GM06990 (cell line): ENCODE measurements around the gene LRFN2.

Experiments used
- DNase-seq: peaks from one replicate; pipeline ENCODE4 v3.0.0-alpha.2; 2011; ENCODE audit not compliant: insufficient read length; ENCODE audit errors: extremely low read depth
- H3K27me3 ChIP-seq: replicated peaks from 2 replicates; pipeline ENCODE4 v1.6.0; 2011; ENCODE audit warnings: low read length; ENCODE audit not compliant: control insufficient read depth, insufficient read depth
- H3K36me3 ChIP-seq: 2 replicates; pipeline ENCODE4 v1.5.1; 2011; ENCODE audit warnings: low read length; ENCODE audit not compliant: control insufficient read depth, insufficient read depth
- H3K4me3 ChIP-seq: replicated peaks from 2 replicates; pipeline ENCODE4 v1.5.1; 2011; ENCODE audit warnings: low read depth, mild to moderate bottlenecking, control low read depth, low read length
- TF ChIP-seq, protein P1 (sequence below): IDR thresholded peaks from 2 replicates; pipeline ENCODE4 v1.5.1; 2011; ENCODE audit warnings: low read length, control low read depth, mild to moderate bottlenecking, inconsistent platforms; ENCODE audit not compliant: insufficient read depth, poor library complexity, severe bottlenecking

Gene LRFN2

GRCh38 chr6:40439026-40439800 is 148.0 kb downstream of the LRFN2 start:
- H3K36me3 ChIP-seq = no peaks in the 10 kb centered on the region
- TF ChIP-seq, protein P1, sequence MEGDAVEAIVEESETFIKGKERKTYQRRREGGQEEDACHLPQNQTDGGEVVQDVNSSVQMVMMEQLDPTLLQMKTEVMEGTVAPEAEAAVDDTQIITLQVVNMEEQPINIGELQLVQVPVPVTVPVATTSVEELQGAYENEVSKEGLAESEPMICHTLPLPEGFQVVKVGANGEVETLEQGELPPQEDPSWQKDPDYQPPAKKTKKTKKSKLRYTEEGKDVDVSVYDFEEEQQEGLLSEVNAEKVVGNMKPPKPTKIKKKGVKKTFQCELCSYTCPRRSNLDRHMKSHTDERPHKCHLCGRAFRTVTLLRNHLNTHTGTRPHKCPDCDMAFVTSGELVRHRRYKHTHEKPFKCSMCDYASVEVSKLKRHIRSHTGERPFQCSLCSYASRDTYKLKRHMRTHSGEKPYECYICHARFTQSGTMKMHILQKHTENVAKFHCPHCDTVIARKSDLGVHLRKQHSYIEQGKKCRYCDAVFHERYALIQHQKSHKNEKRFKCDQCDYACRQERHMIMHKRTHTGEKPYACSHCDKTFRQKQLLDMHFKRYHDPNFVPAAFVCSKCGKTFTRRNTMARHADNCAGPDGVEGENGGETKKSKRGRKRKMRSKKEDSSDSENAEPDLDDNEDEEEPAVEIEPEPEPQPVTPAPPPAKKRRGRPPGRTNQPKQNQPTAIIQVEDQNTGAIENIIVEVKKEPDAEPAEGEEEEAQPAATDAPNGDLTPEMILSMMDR = no peak
- no peak for DNase-seq
- H3K4me3 ChIP-seq = no peak overlapping the region
- peaks cover 2% of the 10 kb centered on the region for H3K27me3 ChIP-seq

GRCh38 chr6:40438246-40438887 is 148.8 kb downstream of the LRFN2 start:
- Histone ChIP-seq H3K27me3 (peaks cover 2% of the 10 kb centered on the region), H3K4me3 (no peak overlapping the region), H3K36me3 (no peaks in the 10 kb centered on the region)
- no peak for DNase-seq
- TF ChIP-seq, protein P1 = no peak

DNA sequence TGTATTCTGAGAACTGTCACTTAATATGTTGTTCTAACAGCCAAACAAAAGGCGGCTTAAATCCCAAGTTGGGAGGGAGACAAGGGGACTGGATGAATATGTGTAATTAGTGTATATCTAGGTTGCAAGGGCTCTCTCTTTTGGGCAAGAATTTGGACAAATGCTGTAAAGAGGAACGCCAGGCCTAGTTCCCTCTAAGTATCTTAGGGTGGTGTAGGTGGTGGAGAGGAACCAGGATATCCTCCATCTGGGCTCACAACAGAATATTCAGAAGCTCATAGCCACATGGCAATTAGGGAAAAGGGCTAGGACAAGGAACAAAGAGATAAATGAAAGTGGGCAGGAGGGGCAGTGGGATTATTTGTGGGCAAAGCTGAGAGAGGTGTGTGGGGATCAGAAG is 149.5 kb downstream of the LRFN2 start:
- Histone ChIP-seq H3K27me3 (peaks cover 2% of the 10 kb centered on the region), H3K4me3 (no peak overlapping the region), H3K36me3 (no peaks in the 10 kb centered on the region)
- no peak for DNase-seq
- TF ChIP-seq, protein P1 = no peak

DNA sequence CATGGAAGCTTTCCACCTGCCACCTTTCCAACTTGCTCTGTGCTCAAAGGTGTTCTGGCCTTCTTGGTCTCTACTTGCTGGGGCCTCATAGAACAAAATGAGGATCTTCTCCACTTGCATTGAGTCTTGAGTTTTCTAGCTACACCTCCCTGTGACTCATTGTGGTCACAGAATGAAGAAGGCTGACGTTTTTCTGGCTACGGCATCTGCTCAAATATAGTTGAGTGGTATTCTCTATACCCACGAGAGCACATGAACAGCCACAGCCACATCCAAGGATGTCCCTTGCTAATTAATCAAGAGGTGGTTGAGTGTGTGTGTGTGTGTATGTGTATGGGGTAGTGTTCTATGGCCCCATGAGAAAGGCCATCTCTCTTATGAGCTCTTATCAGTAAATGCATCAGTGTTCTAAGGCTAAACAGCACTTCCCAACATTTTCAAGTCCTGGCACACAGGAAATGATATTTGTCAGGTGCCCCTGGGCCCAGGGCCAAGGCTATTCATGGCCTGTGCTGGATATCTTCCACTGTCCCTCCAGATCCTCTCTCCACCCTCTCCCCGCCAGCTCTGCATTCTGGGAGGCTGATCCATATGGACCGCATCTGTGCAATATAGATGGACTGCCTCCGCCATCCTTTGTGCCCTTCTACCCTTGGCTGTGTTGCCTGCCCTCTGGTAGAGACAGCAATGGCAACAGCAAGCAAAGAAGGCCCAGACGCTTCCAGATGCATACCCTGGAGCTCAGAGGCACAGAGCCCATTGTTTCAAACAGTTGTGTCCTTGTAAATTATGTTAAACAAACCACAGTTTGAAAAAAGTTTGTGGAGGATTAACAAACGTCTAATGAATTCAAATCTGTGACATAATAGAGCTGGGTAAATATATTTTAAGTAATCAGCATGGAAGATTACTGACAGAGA is 150.2 kb downstream of the LRFN2 start:
- Histone ChIP-seq H3K36me3 (no peaks in the 10 kb centered on the region), H3K27me3 (peaks cover 2% of the 10 kb centered on the region), H3K4me3 (no peak overlapping the region)
- TF ChIP-seq, protein P1 = no peak
- no peak for DNase-seq

GRCh38 chr6:40432982-40433381 is 154.2 kb downstream of the LRFN2 start:
- DNase-seq = no peak
- no peaks in the 10 kb centered on the region for H3K36me3 ChIP-seq
- H3K4me3 ChIP-seq = no peak overlapping the region
- TF ChIP-seq, protein P1 = no peak
- peaks cover 2% of the 10 kb centered on the region; the same call in 1 of the 2 replicates for H3K27me3 ChIP-seq
